HCT116 (cell line): ENCODE measurements around the gene KCNK3.

ENCODE experiments used
- JUND ChIP-seq: IDR thresholded peaks from 2 replicates; pipeline ENCODE4 v1.6.1; 2012
- POLR2AphosphoS5 ChIP-seq: IDR thresholded peaks from 2 replicates; pipeline ENCODE4 v1.6.1; 2011; ENCODE audit warnings: mild to moderate bottlenecking, low read depth, low read length, moderate library complexity
- SIN3A ChIP-seq: IDR thresholded peaks from 2 replicates; pipeline ENCODE4 v1.6.1; 2012; ENCODE audit warnings: low read depth
- SP1 ChIP-seq: IDR thresholded peaks from 2 replicates; pipeline ENCODE4 v1.6.1; 2012; ENCODE audit warnings: low read depth
- TF ChIP-seq, protein P1 (sequence below): IDR thresholded peaks from 2 replicates; pipeline ENCODE4 v1.6.1; 2012
- TF ChIP-seq, protein P2 (sequence below), 3 experiments: fragments of 200-600 bp in 1 of 3; sonication (generic) in 1 of 3; IDR thresholded peaks in 2 of 3; conservative IDR thresholded peaks in 1 of 3; 2 replicates each; pipeline ENCODE4 v1.5.1; 2012 to 2017; ENCODE audit warnings: low read depth in 2 of 3, low read length in 2 of 3, antibody characterized with exemption in 1 of 3, borderline replicate concordance in 1 of 3, control low read depth in 1 of 3, mild to moderate bottlenecking in 1 of 3, mixed read lengths in 1 of 3, mixed run types in 1 of 3, moderate library complexity in 1 of 3; ENCODE audit not compliant: insufficient read depth in 1 of 3

DNA sequence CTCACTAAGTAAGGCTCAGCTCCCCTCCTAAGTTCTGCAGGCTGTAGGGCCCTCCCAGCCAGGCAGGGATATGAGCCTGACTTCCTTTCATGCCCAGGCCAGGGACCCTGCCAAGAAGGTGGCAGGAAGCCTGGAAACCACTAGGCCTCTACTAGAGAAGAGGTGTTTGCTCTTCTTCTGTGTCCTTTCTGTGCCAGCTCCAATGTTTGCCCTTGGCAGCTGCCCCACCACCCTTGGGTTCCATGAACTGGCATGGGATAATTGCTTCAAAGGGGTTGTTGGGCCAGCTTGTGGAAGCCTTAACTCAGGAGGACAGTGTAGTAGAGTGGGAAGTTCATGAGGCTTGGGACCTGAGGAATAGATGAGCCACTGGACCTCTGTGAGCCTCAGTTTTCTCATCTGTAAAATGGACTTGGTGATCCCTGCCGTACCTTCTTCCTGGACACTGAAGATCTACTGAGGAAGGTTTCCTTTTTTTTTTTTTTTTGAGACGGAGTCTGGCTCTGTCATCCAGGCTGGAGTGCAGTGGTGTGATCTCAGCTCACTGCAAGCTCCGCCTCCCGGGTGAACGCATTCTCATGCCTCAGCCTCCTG lies 75.5 kb downstream of the KCNK3 start:
- TF ChIP-seq SIN3A (no peak), JUND (no peak), SP1 (no peak), POLR2AphosphoS5 (no peak)
- TF ChIP-seq, protein P1, sequence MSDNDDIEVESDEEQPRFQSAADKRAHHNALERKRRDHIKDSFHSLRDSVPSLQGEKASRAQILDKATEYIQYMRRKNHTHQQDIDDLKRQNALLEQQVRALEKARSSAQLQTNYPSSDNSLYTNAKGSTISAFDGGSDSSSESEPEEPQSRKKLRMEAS = no peak
- TF ChIP-seq, protein P2, sequence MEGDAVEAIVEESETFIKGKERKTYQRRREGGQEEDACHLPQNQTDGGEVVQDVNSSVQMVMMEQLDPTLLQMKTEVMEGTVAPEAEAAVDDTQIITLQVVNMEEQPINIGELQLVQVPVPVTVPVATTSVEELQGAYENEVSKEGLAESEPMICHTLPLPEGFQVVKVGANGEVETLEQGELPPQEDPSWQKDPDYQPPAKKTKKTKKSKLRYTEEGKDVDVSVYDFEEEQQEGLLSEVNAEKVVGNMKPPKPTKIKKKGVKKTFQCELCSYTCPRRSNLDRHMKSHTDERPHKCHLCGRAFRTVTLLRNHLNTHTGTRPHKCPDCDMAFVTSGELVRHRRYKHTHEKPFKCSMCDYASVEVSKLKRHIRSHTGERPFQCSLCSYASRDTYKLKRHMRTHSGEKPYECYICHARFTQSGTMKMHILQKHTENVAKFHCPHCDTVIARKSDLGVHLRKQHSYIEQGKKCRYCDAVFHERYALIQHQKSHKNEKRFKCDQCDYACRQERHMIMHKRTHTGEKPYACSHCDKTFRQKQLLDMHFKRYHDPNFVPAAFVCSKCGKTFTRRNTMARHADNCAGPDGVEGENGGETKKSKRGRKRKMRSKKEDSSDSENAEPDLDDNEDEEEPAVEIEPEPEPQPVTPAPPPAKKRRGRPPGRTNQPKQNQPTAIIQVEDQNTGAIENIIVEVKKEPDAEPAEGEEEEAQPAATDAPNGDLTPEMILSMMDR (IDR thresholded peaks at IDR 0.05 in 2 of 3, conservative IDR thresholded peaks at IDR 0.05 in 1 of 3; ENCODE audit: borderline replicate concordance in 1 of 3, insufficient read depth in 1 of 3, low read depth in 2 of 3, low read length in 2 of 3) = no peak
